Mesenchymal stem cell (in vitro differentiated cells and primary cell): Measurements from ENCODE around the gene MT2A.

Source experiments
- DNase-seq: peaks from one replicate; pipeline ENCODE4 v3.0.0-alpha.2; 2013
- H2AFZ ChIP-seq: one replicate; pipeline ENCODE4 v1.6.1; 2013; ENCODE audit warnings: low read depth, mild to moderate bottlenecking, control low read depth, inconsistent platforms, low read length, moderate library complexity
- H2AK5ac ChIP-seq: 2 replicates; pipeline ENCODE4 v1.6.1; 2013; ENCODE audit warnings: low read length, moderate library complexity, mild to moderate bottlenecking, inconsistent platforms; ENCODE audit not compliant: severe bottlenecking
- H2BK120ac ChIP-seq: one replicate; pipeline ENCODE4 v1.6.1; 2013; ENCODE audit warnings: low read depth, mild to moderate bottlenecking, inconsistent platforms, low read length, moderate library complexity
- H2BK12ac ChIP-seq, 2 experiments: one replicate each; pipeline ENCODE4 v1.6.1; 2013; ENCODE audit warnings: inconsistent platforms in 2 of 2, low read length in 2 of 2, mild to moderate bottlenecking in 2 of 2, moderate library complexity in 2 of 2, control low read depth in 1 of 2
- H2BK15ac ChIP-seq: one replicate; pipeline ENCODE4 v1.6.1; 2013; ENCODE audit warnings: mild to moderate bottlenecking, low read depth, inconsistent platforms; ENCODE audit not compliant: poor library complexity, severe bottlenecking
- H2BK5ac ChIP-seq: 2 replicates; pipeline ENCODE4 v1.6.1; 2013; ENCODE audit warnings: low read depth, mild to moderate bottlenecking, low read length, control low read depth, inconsistent platforms; ENCODE audit not compliant: poor library complexity, severe bottlenecking
- H3K14ac ChIP-seq, 2 experiments: one replicate each; pipeline ENCODE4 v1.6.1; 2013; ENCODE audit warnings: inconsistent platforms in 2 of 2, low read length in 2 of 2, control low read depth in 1 of 2, mild to moderate bottlenecking in 1 of 2, moderate library complexity in 1 of 2
- H3K18ac ChIP-seq, 2 experiments: one replicate each; pipeline ENCODE4 v1.6.1; 2013; ENCODE audit warnings: inconsistent platforms in 2 of 2, low read length in 2 of 2, control low read depth in 1 of 2, low read depth in 1 of 2, mild to moderate bottlenecking in 1 of 2
- H3K23ac ChIP-seq, 2 experiments: one replicate each; pipeline ENCODE4 v1.6.1; 2013; ENCODE audit warnings: inconsistent platforms in 2 of 2, low read length in 2 of 2, mild to moderate bottlenecking in 2 of 2, moderate library complexity in 2 of 2, control low read depth in 1 of 2
- H3K27ac ChIP-seq: 2 replicates; pipeline ENCODE4 v1.5.1; 2013; ENCODE audit warnings: mild to moderate bottlenecking, moderate library complexity, low read length, control low read depth, inconsistent platforms; ENCODE audit not compliant: poor library complexity, severe bottlenecking
- H3K27me3 ChIP-seq, 2 experiments: 2 replicates each; pipeline versions ENCODE4 v1.6.1 to v1.7.0; 2013; ENCODE audit warnings: low read length in 2 of 2, mild to moderate bottlenecking in 2 of 2, moderate library complexity in 2 of 2, control low read depth in 1 of 2, inconsistent platforms in 1 of 2; ENCODE audit not compliant: control insufficient read depth in 1 of 2, insufficient read depth in 1 of 2
- H3K36me3 ChIP-seq, 2 experiments: 2 replicates each; pipeline versions ENCODE4 v1.6.1 to v1.7.0; 2013; ENCODE audit warnings: low read length in 2 of 2, control low read depth in 1 of 2, inconsistent platforms in 1 of 2, low read depth in 1 of 2, mild to moderate bottlenecking in 1 of 2; ENCODE audit not compliant: insufficient read depth in 2 of 2, control insufficient read depth in 1 of 2
- H3K4ac ChIP-seq, 2 experiments: one replicate each; pipeline ENCODE4 v1.6.1; 2013; ENCODE audit warnings: inconsistent platforms in 2 of 2, low read length in 2 of 2, mild to moderate bottlenecking in 2 of 2, moderate library complexity in 2 of 2, control low read depth in 1 of 2, low read depth in 1 of 2
- H3K4me1 ChIP-seq: 2 replicates; pipeline ENCODE4 v1.6.1; 2013; ENCODE audit warnings: low read depth, low read length, control low read depth; ENCODE audit not compliant: control insufficient read depth, insufficient read depth
- H3K4me2 ChIP-seq: 2 replicates; pipeline ENCODE4 v1.6.1; 2013; ENCODE audit warnings: low read length, mild to moderate bottlenecking, inconsistent platforms; ENCODE audit not compliant: poor library complexity, severe bottlenecking
- H3K4me3 ChIP-seq, 2 experiments: 2 replicates each; pipeline versions ENCODE4 v1.5.1 to v1.7.0; 2013; ENCODE audit warnings: low read length in 2 of 2, mild to moderate bottlenecking in 2 of 2, control low read depth in 1 of 2, low read depth in 1 of 2; ENCODE audit not compliant: insufficient read depth in 1 of 2
- H3K79me1 ChIP-seq: replicated peaks from 2 replicates; pipeline ENCODE4 v1.6.1; 2013; ENCODE audit warnings: mild to moderate bottlenecking, control low read depth, low read length, inconsistent platforms; ENCODE audit not compliant: poor library complexity, severe bottlenecking
- H3K9ac ChIP-seq: 2 replicates; pipeline ENCODE4 v1.7.0; 2013; ENCODE audit warnings: mild to moderate bottlenecking, low read length, moderate library complexity
- H3K9me3 ChIP-seq: 2 replicates; pipeline ENCODE4 v1.7.0; 2013; ENCODE audit warnings: mild to moderate bottlenecking, low read length; ENCODE audit not compliant: control insufficient read depth
- H4K8ac ChIP-seq: one replicate; pipeline ENCODE4 v1.6.1; 2013; ENCODE audit warnings: inconsistent platforms, mild to moderate bottlenecking, low read length, moderate library complexity
- H4K91ac ChIP-seq: one replicate; pipeline ENCODE4 v1.6.1; 2013; ENCODE audit warnings: mild to moderate bottlenecking, low read length, inconsistent platforms
- WGBS: methylation state at CpG from one replicate; pipeline ENCODE4 v1.1.7; 2013; ENCODE audit warnings: mixed read lengths; 5-methylcytosine and 5-hydroxymethylcytosine counted together

Gene MT2A

GRCh38 chr16:56611281-56611833, 3.0 kb downstream of the MT2A start:
- Histone ChIP-seq H4K8ac (peak overlapping the region; percentile 89), H2BK15ac (no peak overlapping the region), H3K18ac (peak overlapping the region; percentile 65 to 87), H3K23ac (peak overlapping the region in 1 of 2 experiments; percentile 53), H2BK5ac (no peak overlapping the region), H3K4me2 (no peak overlapping the region), H3K27ac (peak overlapping the region; percentile 95), H3K4me3 (no peak overlapping the region), H3K4ac (peak overlapping the region; percentile 65 to 79), H3K14ac (peak overlapping the region in 1 of 2 experiments; percentile 5), H3K9ac (peak overlapping the region; percentile 91), H2BK12ac (peak overlapping the region; percentile 93 to 98), H3K9me3 (no peaks in the 10 kb centered on the region), H4K91ac (peak overlapping the region; percentile 70), H3K4me1 (peaks cover 33% of the 10 kb centered on the region), H3K79me1 (no peaks in the 10 kb centered on the region), H2AFZ (no peak overlapping the region), H3K36me3 (no peaks in the 10 kb centered on the region), H3K27me3 (no peaks in the 10 kb centered on the region), H2AK5ac (peak overlapping the region; percentile 1), H2BK120ac (peak overlapping the region; percentile 1)
- WGBS = 95% methylated on average over 2 of the region's 2 CpGs
- DNase-seq = peak; percentile 71

GRCh38 chr16:56613706-56614105, 5.3 kb downstream of the MT2A start:
- H2BK5ac ChIP-seq = peak overlapping the region; percentile 71
- H2AK5ac ChIP-seq = peak overlapping the region; percentile 81
- no peak overlapping the region for H3K4me2 ChIP-seq
- no peak overlapping the region for H2BK12ac ChIP-seq
- H3K9ac ChIP-seq = no peak overlapping the region
- no peak overlapping the region for H3K14ac ChIP-seq
- no peak overlapping the region for H3K18ac ChIP-seq
- no peak for DNase-seq
- H3K36me3 ChIP-seq = no peaks in the 10 kb centered on the region
- peak overlapping the region; percentile 86 for H3K27ac ChIP-seq
- H3K79me1 ChIP-seq = peaks cover 3% of the 10 kb centered on the region
- H3K23ac ChIP-seq = no peak overlapping the region
- no peak overlapping the region for H4K91ac ChIP-seq
- no peak overlapping the region for H2BK15ac ChIP-seq
- peaks cover 36% of the 10 kb centered on the region for H3K4me1 ChIP-seq
- no peaks in the 10 kb centered on the region for H3K9me3 ChIP-seq
- no peak overlapping the region for H3K4me3 ChIP-seq
- H3K27me3 ChIP-seq = no peaks in the 10 kb centered on the region
- H2BK120ac ChIP-seq = no peak overlapping the region
- no peak overlapping the region for H2AFZ ChIP-seq
- H4K8ac ChIP-seq = no peak overlapping the region
- no peak overlapping the region for H3K4ac ChIP-seq

- no peak overlapping the region for H4K8ac ChIP-seq
- no peak overlapping the region for H2BK120ac ChIP-seq
- no peak overlapping the region for H2BK15ac ChIP-seq
- H3K36me3 ChIP-seq = no peaks in the 10 kb centered on the region
- no peak overlapping the region for H3K9ac ChIP-seq
- H3K9me3 ChIP-seq = no peaks in the 10 kb centered on the region
- no peaks in the 10 kb centered on the region for H3K27me3 ChIP-seq
- H3K79me1 ChIP-seq = peaks cover 4% of the 10 kb centered on the region
- H2AK5ac ChIP-seq = no peak overlapping the region
- no peak overlapping the region for H3K23ac ChIP-seq
- H3K4me1 ChIP-seq = peaks cover 38% of the 10 kb centered on the region
- H3K27ac ChIP-seq = peak overlapping the region; percentile 88
- no peak overlapping the region for H3K4me3 ChIP-seq
- no peak overlapping the region for H4K91ac ChIP-seq
- H2BK5ac ChIP-seq = peak overlapping the region; percentile 60
- DNase-seq = peak; percentile 29
- no peak overlapping the region for H3K4me2 ChIP-seq
- H3K14ac ChIP-seq = no peak overlapping the region
- H2BK12ac ChIP-seq = peak overlapping the region in 1 of 2 experiments; percentile 51
- H3K4ac ChIP-seq = no peak overlapping the region
- no peak overlapping the region for H3K18ac ChIP-seq
- H2AFZ ChIP-seq = no peak overlapping the region
These were observed 6.2 kb downstream of the MT2A start for GRCh38 chr16:56614549-56614991.

GRCh38 chr16:56615353-56615752, 7.0 kb downstream of the MT2A start:
- Histone ChIP-seq H2AFZ (no peak overlapping the region), H3K36me3 (no peaks in the 10 kb centered on the region), H3K4me3 (no peak overlapping the region), H2BK15ac (no peak overlapping the region), H3K79me1 (peaks cover 4% of the 10 kb centered on the region), H3K4me1 (peaks cover 34% of the 10 kb centered on the region), H3K14ac (no peak overlapping the region), H3K27me3 (no peaks in the 10 kb centered on the region), H3K4me2 (no peak overlapping the region), H3K23ac (no peak overlapping the region), H3K27ac (peak overlapping the region; percentile 88), H4K91ac (no peak overlapping the region), H2BK120ac (no peak overlapping the region), H4K8ac (no peak overlapping the region), H3K18ac (no peak overlapping the region), H2BK5ac (peak overlapping the region; percentile 60), H3K4ac (no peak overlapping the region), H3K9ac (no peak overlapping the region), H2AK5ac (peak overlapping the region; percentile 73), H3K9me3 (no peaks in the 10 kb centered on the region), H2BK12ac (no peak overlapping the region)
- no peak for DNase-seq
- 100% methylated on average over 2 of the region's 3 CpGs for WGBS
